HEK293 (cell line): ENCODE results near the gene FMN1.
A peak's percentile ranks its signal among the peaks of the same experiment; 100 is the strongest.

Experiments used
- CTCF ChIA-PET: fragments of 350-600 bp; formaldehyde crosslinking; extraction: SDS; loops from one replicate; lab custom pipeline; 2021; ENCODE audit warnings: antibody characterized with exemption; lab: Yijun Ruan, JAX
- POLR2A ChIA-PET: fragments of 300-600 bp; formaldehyde crosslinking; extraction: SDS; loops from one replicate; lab custom pipeline; 2020; ENCODE audit warnings: antibody characterized with exemption, inconsistent platforms; lab: Yijun Ruan, JAX
- H3K27ac ChIP-seq: fragments of 200-500 bp; sonication (Bioruptor generic); 2 replicates; pipeline ENCODE4 v1.5.1; 2014; ENCODE audit warnings: low read depth, low read length, control low read depth, inconsistent platforms; ENCODE audit errors: extremely low read depth
- H3K36me3 ChIP-seq, 2 experiments: fragments of 200-500 bp in 1 of 2; sonication (Bioruptor generic) in 1 of 2; 1 replicate in 1 of 2; 2 replicates in 1 of 2; pipeline ENCODE4 v1.5.1; 2014 to 2017; ENCODE audit warnings: inconsistent platforms in 2 of 2, low read length in 2 of 2; ENCODE audit not compliant: control insufficient read depth in 2 of 2, insufficient read depth in 1 of 2
- H3K4me1 ChIP-seq: fragments of 200-500 bp; sonication (Bioruptor generic); 2 replicates; pipeline ENCODE4 v1.5.1; 2014; ENCODE audit warnings: mild to moderate bottlenecking, low read length, inconsistent platforms; ENCODE audit not compliant: control insufficient read depth, insufficient read depth
- H3K4me3 ChIP-seq: 2 replicates; pipeline ENCODE4 v1.5.1; 2011; ENCODE audit warnings: low read depth, mild to moderate bottlenecking, control low read depth, low read length, moderate library complexity
- H3K9me3 ChIP-seq: fragments of 200-500 bp; sonication (Bioruptor generic); 2 replicates; pipeline ENCODE4 v1.5.1; 2014; ENCODE audit warnings: low read depth, low read length, inconsistent platforms; ENCODE audit not compliant: control insufficient read depth, insufficient read depth
- GLIS1 ChIP-seq: fragments of 450-650 bp; formaldehyde crosslinking; IDR thresholded peaks from 2 replicates; pipeline ENCODE4 v1.5.1; 2016; ENCODE audit warnings: missing biosample characterization, missing genetic modification characterization
- HOXC10 ChIP-seq: sonication (generic); formaldehyde crosslinking; IDR thresholded peaks from 2 replicates; pipeline ENCODE4 v1.8.1; 2023; ENCODE audit warnings: mild to moderate bottlenecking, missing genetic modification reagents
- WT1 ChIP-seq: fragments of 450-650 bp; formaldehyde crosslinking; IDR thresholded peaks from 2 replicates; pipeline ENCODE4 v1.5.1; 2016; ENCODE audit warnings: missing biosample characterization, missing genetic modification characterization
- ZBTB26 ChIP-seq: fragments of 450-650 bp; formaldehyde crosslinking; optimal IDR thresholded peaks from 2 replicates; pipeline ENCODE3; 2016; ENCODE audit warnings: missing biosample characterization, mild to moderate bottlenecking, missing genetic modification characterization
- ZNF140 ChIP-seq: fragments of 450-650 bp; formaldehyde crosslinking; IDR thresholded peaks from 2 replicates; pipeline ENCODE4 v1.5.1; 2016; ENCODE audit warnings: missing biosample characterization, missing genetic modification characterization
- ZNF2 ChIP-seq: fragments of 450-650 bp; formaldehyde crosslinking; IDR thresholded peaks from 2 replicates; pipeline ENCODE4 v1.5.1; 2016; ENCODE audit warnings: missing biosample characterization, missing genetic modification characterization
- ZNF214 ChIP-seq: fragments of 450-650 bp; formaldehyde crosslinking; IDR thresholded peaks from 2 replicates; pipeline ENCODE4 v1.5.1; 2017; ENCODE audit warnings: missing biosample characterization, mild to moderate bottlenecking, missing genetic modification characterization, borderline replicate concordance
- ZNF394 ChIP-seq: fragments of 450-650 bp; formaldehyde crosslinking; IDR thresholded peaks from 2 replicates; pipeline ENCODE4 v1.5.1; 2016; ENCODE audit warnings: missing biosample characterization, missing genetic modification characterization, mild to moderate bottlenecking, moderate library complexity, borderline replicate concordance
- ZNF404 ChIP-seq: fragments of 450-650 bp; formaldehyde crosslinking; IDR thresholded peaks from 2 replicates; pipeline ENCODE4 v1.5.1; 2017; ENCODE audit warnings: missing biosample characterization, missing genetic modification characterization
- ZNF449 ChIP-seq: fragments of 450-650 bp; formaldehyde crosslinking; IDR thresholded peaks from 2 replicates; pipeline ENCODE4 v1.5.1; 2017; ENCODE audit warnings: missing biosample characterization, mild to moderate bottlenecking, missing genetic modification characterization, moderate library complexity
- ZNF510 ChIP-seq: fragments of 450-650 bp; formaldehyde crosslinking; IDR thresholded peaks from 2 replicates; pipeline ENCODE4 v1.5.1; 2018; ENCODE audit warnings: mild to moderate bottlenecking, missing genetic modification characterization, missing biosample characterization; ENCODE audit not compliant: insufficient replicate concordance
- ZNF610 ChIP-seq: fragments of 450-650 bp; formaldehyde crosslinking; IDR thresholded peaks from 2 replicates; pipeline ENCODE4 v1.5.1; 2016; ENCODE audit warnings: missing biosample characterization, missing genetic modification characterization, borderline replicate concordance
- ZNF623 ChIP-seq: fragments of 450-650 bp; formaldehyde crosslinking; IDR thresholded peaks from 2 replicates; pipeline ENCODE4 v1.5.1; 2016; ENCODE audit warnings: missing biosample characterization, missing genetic modification characterization
- ZNF626 ChIP-seq: fragments of 450-650 bp; sonication (Bioruptor Pico); formaldehyde crosslinking; IDR thresholded peaks from 2 replicates; pipeline ENCODE4 v1.5.1; 2018; ENCODE audit warnings: missing biosample characterization, missing genetic modification characterization, inconsistent platforms
- ZNF645 ChIP-seq: fragments of 450-650 bp; formaldehyde crosslinking; IDR thresholded peaks from 2 replicates; pipeline ENCODE4; 2016; ENCODE audit warnings: missing biosample characterization, missing genetic modification characterization
- TF ChIP-seq, protein P1 (sequence below): fragments of 450-650 bp; formaldehyde crosslinking; IDR thresholded peaks from 2 replicates; pipeline ENCODE4 v1.5.1; 2017; ENCODE audit warnings: missing biosample characterization, missing genetic modification characterization
- TF ChIP-seq, protein P2 (sequence below): fragments of 450-650 bp; formaldehyde crosslinking; IDR thresholded peaks from 2 replicates; pipeline ENCODE4 v1.5.1; 2016; ENCODE audit warnings: missing biosample characterization, missing genetic modification characterization

The FMN1 gene

GRCh38 chr15:32831485-32831884 lies 363.0 kb downstream of the FMN1 start:
- no peak overlapping the region for H3K4me3 ChIP-seq
- H3K36me3 ChIP-seq, result no peaks in the 10 kb centered on the region
- POLR2A ChIA-PET, result no interaction called here
- H3K4me1 ChIP-seq, result peaks cover 17% of the 10 kb centered on the region
- no peak overlapping the region for H3K27ac ChIP-seq
- TF ChIP-seq ZNF645 (tag by site-specific recombination), result no peak
- no peak for TF ChIP-seq HOXC10
- peak; percentile 55 for TF ChIP-seq GLIS1
- TF ChIP-seq ZNF510 (tag by site-specific recombination), result no peak
- TF ChIP-seq ZNF610 (tag by site-specific recombination), result no peak
- no peak for TF ChIP-seq ZNF626 (tag by site-specific recombination)
- no peak for TF ChIP-seq ZNF449 (tag by site-specific recombination)
- 0 out of 2 replicates have a peak, but pooled peaks have one; percentile 27 for TF ChIP-seq WT1 (tag by site-specific recombination)
- no peaks in the 10 kb centered on the region for H3K9me3 ChIP-seq
- CTCF ChIA-PET, result interaction anchor here (0.6 to 1.7 kb wide), 2 partner anchors 12 to 103 kb away, joined by 4 to 8 read pairs; no protein-coding TSS in a partner anchor

GRCh38 chr15:32830241-32830640 lies 364.3 kb downstream of the FMN1 start:
- H3K36me3 ChIP-seq, result no peaks in the 10 kb centered on the region
- no peak overlapping the region for H3K4me3 ChIP-seq
- POLR2A ChIA-PET, result no interaction called here
- H3K9me3 ChIP-seq, result no peaks in the 10 kb centered on the region
- CTCF ChIA-PET, result no interaction called here
- H3K27ac ChIP-seq, result no peak overlapping the region
- H3K4me1 ChIP-seq, result peaks cover 24% of the 10 kb centered on the region
- TF ChIP-seq ZBTB26 (tag by site-specific recombination) (no peak), ZNF140 (tag by site-specific recombination) (no peak), ZNF404 (tag by site-specific recombination) (no peak), ZNF214 (tag by site-specific recombination) (no peak), ZNF2 (tag by site-specific recombination) (no peak), ZNF449 (tag by site-specific recombination) (no peak), ZNF394 (tag by site-specific recombination) (no peak), ZNF623 (tag by site-specific recombination) (no peak)
- TF ChIP-seq, protein P1, sequence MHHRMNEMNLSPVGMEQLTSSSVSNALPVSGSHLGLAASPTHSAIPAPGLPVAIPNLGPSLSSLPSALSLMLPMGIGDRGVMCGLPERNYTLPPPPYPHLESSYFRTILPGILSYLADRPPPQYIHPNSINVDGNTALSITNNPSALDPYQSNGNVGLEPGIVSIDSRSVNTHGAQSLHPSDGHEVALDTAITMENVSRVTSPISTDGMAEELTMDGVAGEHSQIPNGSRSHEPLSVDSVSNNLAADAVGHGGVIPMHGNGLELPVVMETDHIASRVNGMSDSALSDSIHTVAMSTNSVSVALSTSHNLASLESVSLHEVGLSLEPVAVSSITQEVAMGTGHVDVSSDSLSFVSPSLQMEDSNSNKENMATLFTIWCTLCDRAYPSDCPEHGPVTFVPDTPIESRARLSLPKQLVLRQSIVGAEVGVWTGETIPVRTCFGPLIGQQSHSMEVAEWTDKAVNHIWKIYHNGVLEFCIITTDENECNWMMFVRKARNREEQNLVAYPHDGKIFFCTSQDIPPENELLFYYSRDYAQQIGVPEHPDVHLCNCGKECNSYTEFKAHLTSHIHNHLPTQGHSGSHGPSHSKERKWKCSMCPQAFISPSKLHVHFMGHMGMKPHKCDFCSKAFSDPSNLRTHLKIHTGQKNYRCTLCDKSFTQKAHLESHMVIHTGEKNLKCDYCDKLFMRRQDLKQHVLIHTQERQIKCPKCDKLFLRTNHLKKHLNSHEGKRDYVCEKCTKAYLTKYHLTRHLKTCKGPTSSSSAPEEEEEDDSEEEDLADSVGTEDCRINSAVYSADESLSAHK (tag by site-specific recombination), result no peak
- TF ChIP-seq, protein P2, sequence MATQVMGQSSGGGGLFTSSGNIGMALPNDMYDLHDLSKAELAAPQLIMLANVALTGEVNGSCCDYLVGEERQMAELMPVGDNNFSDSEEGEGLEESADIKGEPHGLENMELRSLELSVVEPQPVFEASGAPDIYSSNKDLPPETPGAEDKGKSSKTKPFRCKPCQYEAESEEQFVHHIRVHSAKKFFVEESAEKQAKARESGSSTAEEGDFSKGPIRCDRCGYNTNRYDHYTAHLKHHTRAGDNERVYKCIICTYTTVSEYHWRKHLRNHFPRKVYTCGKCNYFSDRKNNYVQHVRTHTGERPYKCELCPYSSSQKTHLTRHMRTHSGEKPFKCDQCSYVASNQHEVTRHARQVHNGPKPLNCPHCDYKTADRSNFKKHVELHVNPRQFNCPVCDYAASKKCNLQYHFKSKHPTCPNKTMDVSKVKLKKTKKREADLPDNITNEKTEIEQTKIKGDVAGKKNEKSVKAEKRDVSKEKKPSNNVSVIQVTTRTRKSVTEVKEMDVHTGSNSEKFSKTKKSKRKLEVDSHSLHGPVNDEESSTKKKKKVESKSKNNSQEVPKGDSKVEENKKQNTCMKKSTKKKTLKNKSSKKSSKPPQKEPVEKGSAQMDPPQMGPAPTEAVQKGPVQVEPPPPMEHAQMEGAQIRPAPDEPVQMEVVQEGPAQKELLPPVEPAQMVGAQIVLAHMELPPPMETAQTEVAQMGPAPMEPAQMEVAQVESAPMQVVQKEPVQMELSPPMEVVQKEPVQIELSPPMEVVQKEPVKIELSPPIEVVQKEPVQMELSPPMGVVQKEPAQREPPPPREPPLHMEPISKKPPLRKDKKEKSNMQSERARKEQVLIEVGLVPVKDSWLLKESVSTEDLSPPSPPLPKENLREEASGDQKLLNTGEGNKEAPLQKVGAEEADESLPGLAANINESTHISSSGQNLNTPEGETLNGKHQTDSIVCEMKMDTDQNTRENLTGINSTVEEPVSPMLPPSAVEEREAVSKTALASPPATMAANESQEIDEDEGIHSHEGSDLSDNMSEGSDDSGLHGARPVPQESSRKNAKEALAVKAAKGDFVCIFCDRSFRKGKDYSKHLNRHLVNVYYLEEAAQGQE (tag by site-specific recombination), result no peak
